Measurements from ENCODE around the gene ZNF425. TPM values are rescaled to one million over a fixed set of nuclear protein-coding genes. Genes with fewer than 3 reads are reported as not detected.

The ZNF425 gene
- total RNA-seq, 4 donors from 2014 or later = 3.3 to 12.8 (median 3.7) TPM

- Histone ChIP-seq H3K9me3 (no peaks in the 10 kb centered on the region), H3K36me3 (no peaks in the 10 kb centered on the region), H3K4me3 (replicated peaks in 1 of 3) (no peak overlapping the region), H3K27ac (no peak overlapping the region), H3K4me1 (peaks cover 0 to 7% of the 10 kb centered on the region in 2 donors), H3K27me3 (no peaks in the 10 kb centered on the region)
- WGBS, 2 donors = 88 to 92% methylated on average over 1 of the region's 1 CpG
- no peak for TF ChIP-seq POLR2A (IDR thresholded peaks at IDR 0.05)
- TF ChIP-seq, protein P1, sequence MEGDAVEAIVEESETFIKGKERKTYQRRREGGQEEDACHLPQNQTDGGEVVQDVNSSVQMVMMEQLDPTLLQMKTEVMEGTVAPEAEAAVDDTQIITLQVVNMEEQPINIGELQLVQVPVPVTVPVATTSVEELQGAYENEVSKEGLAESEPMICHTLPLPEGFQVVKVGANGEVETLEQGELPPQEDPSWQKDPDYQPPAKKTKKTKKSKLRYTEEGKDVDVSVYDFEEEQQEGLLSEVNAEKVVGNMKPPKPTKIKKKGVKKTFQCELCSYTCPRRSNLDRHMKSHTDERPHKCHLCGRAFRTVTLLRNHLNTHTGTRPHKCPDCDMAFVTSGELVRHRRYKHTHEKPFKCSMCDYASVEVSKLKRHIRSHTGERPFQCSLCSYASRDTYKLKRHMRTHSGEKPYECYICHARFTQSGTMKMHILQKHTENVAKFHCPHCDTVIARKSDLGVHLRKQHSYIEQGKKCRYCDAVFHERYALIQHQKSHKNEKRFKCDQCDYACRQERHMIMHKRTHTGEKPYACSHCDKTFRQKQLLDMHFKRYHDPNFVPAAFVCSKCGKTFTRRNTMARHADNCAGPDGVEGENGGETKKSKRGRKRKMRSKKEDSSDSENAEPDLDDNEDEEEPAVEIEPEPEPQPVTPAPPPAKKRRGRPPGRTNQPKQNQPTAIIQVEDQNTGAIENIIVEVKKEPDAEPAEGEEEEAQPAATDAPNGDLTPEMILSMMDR (IDR thresholded peaks at IDR 0.05) = no peak
- intact Hi-C loops (cut with DNase I) = no loop called here
- DNase-seq = no peak
Observed at GRCh38 chr7:149085866-149086265, 40.3 kb downstream of the ZNF425 start.

DNA sequence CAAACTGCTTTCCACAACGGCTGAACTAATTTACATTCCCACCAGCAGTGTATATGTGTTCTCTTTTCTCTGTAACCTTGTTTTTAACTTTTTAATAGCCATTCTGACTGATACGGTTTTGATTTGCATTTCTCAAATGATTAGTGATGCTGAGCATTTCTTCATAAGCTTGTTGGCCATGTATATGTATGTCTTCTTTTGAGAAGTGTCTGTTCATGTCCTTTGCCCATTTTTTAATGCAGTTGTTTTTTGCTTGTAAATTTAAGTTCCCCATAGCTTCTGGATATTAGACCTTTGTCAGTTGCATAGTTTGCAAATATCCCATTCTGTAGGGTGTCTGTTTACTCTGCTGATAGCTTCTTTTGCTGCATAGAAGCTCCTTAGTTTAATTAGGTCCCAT lies 41.7 kb downstream of the ZNF425 start:
- Histone ChIP-seq H3K27me3 (no peaks in the 10 kb centered on the region), H3K27ac (no peak overlapping the region), H3K4me1 (peaks cover 0 to 2% of the 10 kb centered on the region in 2 donors), H3K9me3 (no peaks in the 10 kb centered on the region), H3K36me3 (no peaks in the 10 kb centered on the region), H3K4me3 (replicated peaks in 1 of 3) (no peak overlapping the region)
- TF ChIP-seq POLR2A (IDR thresholded peaks at IDR 0.05) = no peak
- TF ChIP-seq, protein P1 (IDR thresholded peaks at IDR 0.05) = no peak
- DNase-seq = no peak
- intact Hi-C loops (cut with DNase I) = no loop called here
- WGBS, 2 donors = 93 to 99% methylated on average over 2 of the region's 2 CpGs

DNA sequence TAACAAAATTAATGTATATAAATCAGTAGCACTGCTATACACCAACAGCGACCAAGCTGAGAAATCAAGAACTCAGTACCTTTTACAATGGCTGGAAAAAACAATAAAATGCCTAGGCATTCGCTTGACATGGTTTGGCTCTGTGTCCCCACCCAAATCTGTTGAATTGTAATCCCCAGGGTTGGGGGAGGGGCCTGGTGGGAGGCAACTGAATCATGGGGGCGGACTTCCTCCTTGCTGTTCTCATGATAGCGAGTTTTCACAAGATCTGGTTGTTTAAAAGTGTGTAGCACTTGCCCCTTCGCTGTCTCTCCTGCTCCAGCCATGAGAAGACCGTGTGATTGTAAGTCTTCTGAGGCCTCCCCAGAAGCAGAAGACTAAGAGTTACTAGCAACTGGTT lies 44.2 kb downstream of the ZNF425 start:
- Histone ChIP-seq H3K36me3 (no peaks in the 10 kb centered on the region), H3K27me3 (no peaks in the 10 kb centered on the region), H3K4me1 (no peaks in the 10 kb centered on the region), H3K4me3 (replicated peaks in 1 of 3) (no peak overlapping the region), H3K9me3 (no peaks in the 10 kb centered on the region), H3K27ac (no peak overlapping the region)
- no peak for DNase-seq
- intact Hi-C loops (cut with DNase I) = no loop called here
- 92 to 96% methylated on average over 6 of the region's 6 CpGs for WGBS, 2 donors
- no peak for TF ChIP-seq POLR2A (IDR thresholded peaks at IDR 0.05)
- TF ChIP-seq, protein P1 (IDR thresholded peaks at IDR 0.05) = no peak

DNA sequence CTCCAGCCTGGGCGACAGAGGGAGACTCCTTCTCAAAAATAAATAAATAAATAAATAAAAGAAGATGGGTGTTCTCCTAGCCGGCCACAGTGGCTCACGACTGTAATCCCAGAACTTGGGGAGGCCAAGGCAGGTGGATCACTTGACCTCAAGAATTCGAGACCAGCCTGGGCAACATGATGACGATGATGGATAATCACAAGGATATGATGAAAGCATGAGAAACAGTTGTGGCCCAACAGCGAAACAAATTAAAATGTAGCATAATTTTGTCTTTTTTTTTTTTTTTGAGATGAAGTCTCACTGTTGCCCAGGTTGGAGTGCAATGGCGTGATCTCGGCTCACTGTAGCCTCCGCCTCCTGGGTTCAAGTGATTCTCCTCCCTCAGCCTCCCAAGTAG lies 48.5 kb downstream of the ZNF425 start:
- Histone ChIP-seq H3K4me3 (replicated peaks in 1 of 3) (no peak overlapping the region), H3K27ac (no peak overlapping the region), H3K36me3 (peaks cover 0 to 4% of the 10 kb centered on the region in 2 donors), H3K27me3 (no peaks in the 10 kb centered on the region), H3K9me3 (no peaks in the 10 kb centered on the region), H3K4me1 (no peaks in the 10 kb centered on the region)
- no peak for DNase-seq
- TF ChIP-seq POLR2A (IDR thresholded peaks at IDR 0.05) = no peak
- 87 to 88% methylated on average over 9 of the region's 9 CpGs for WGBS, 2 donors
- intact Hi-C loops (cut with DNase I) = no loop called here

GRCh38 chr7:149075286-149075685 lies 50.8 kb downstream of the ZNF425 start:
- Histone ChIP-seq H3K4me1 (peaks cover 0 to 3% of the 10 kb centered on the region in 2 donors), H3K27ac (no peak overlapping the region), H3K9me3 (no peaks in the 10 kb centered on the region), H3K4me3 (replicated peaks in 1 of 3) (no peak overlapping the region), H3K27me3 (no peaks in the 10 kb centered on the region), H3K36me3 (peaks cover 19 to 21% of the 10 kb centered on the region in 2 donors)
- no peak for DNase-seq
- intact Hi-C loops (cut with DNase I) = no loop called here
- WGBS, 2 donors = 96 to 100% methylated on average over 2 of the region's 2 CpGs
- no peak for TF ChIP-seq POLR2A (IDR thresholded peaks at IDR 0.05)
- TF ChIP-seq, protein P1 (IDR thresholded peaks at IDR 0.05) = no peak
